Suprapubic skin (tissue), 4 donors: ENCODE measurements around the gene NOTO. TPM values are rescaled to one million over a fixed set of nuclear protein-coding genes. Genes with fewer than 3 reads are reported as not detected.

ENCODE experiments used
- DNase-seq, 2 donors: peaks; one replicate each; pipeline ENCODE4 v3.0.0-alpha.2; 2019; ENCODE audit warnings: low spot score in 2 of 2
- H3K27ac ChIP-seq: fragments of 200-600 bp; sonication (generic); one replicate; pipeline ENCODE4 v1.5.1; 2019
- H3K27me3 ChIP-seq: fragments of 200-600 bp; sonication (generic); one replicate; pipeline ENCODE4 v1.5.1; 2019
- H3K36me3 ChIP-seq: fragments of 200-600 bp; sonication (generic); one replicate; pipeline ENCODE4 v1.5.1; 2019
- H3K4me1 ChIP-seq: fragments of 200-600 bp; sonication (generic); one replicate; pipeline ENCODE4 v1.5.1; 2019
- H3K4me3 ChIP-seq: fragments of 200-600 bp; sonication (generic); one replicate; pipeline ENCODE4 v1.5.1; 2019; ENCODE audit warnings: mild to moderate bottlenecking
- H3K9me3 ChIP-seq: fragments of 200-600 bp; sonication (generic); one replicate; pipeline ENCODE4 v1.5.1; 2019
- CTCF ChIP-seq, 2 donors: fragments of 200-600 bp in 1 of 2; fragments of 450-650 bp in 1 of 2; sonication (generic) in 1 of 2; IDR thresholded peaks; one replicate each; pipeline ENCODE4 v1.5.1; 2016 to 2019; ENCODE audit warnings: antibody characterized with exemption in 2 of 2, mild to moderate bottlenecking in 1 of 2, moderate library complexity in 1 of 2
- EP300 ChIP-seq: sonication (generic); formaldehyde crosslinking; IDR thresholded peaks from one replicate; pipeline ENCODE4 v1.6.1; 2017; ENCODE audit warnings: antibody characterized with exemption
- POLR2A ChIP-seq, 2 donors: fragments of 450-650 bp; IDR thresholded peaks; one replicate each; pipeline ENCODE4 v1.6.1; 2017; ENCODE audit warnings: antibody characterized with exemption in 2 of 2, mild to moderate bottlenecking in 2 of 2, moderate library complexity in 2 of 2
- POLR2AphosphoS5 ChIP-seq, 3 donors: sonication (generic); formaldehyde crosslinking; IDR thresholded peaks; one replicate each; pipeline ENCODE4 v1.6.1; 2017; ENCODE audit warnings: antibody characterized with exemption in 3 of 3
- WGBS: methylation state at CpG from one replicate; pipeline ENCODE4 v1.1.5; 2018; 5-methylcytosine and 5-hydroxymethylcytosine counted together
- total RNA-seq, 4 donors: library from RNA; depleted of rRNA; stranded (reverse); fragments of >200 nt; gene quantifications; one replicate each; pipeline ENCODE4 v1.1.0, GENCODE V29; 2016

NOTO gene
- total RNA-seq, 4 donors from 2014 or later, result not detected

- Histone ChIP-seq H3K27ac (no peak overlapping the region), H3K36me3 (peaks cover 71% of the 10 kb centered on the region), H3K27me3 (no peaks in the 10 kb centered on the region), H3K4me1 (no peaks in the 10 kb centered on the region), H3K9me3 (no peaks in the 10 kb centered on the region), H3K4me3 (no peak overlapping the region)
- WGBS, result 68% methylated on average over 17 of the region's 17 CpGs
- TF ChIP-seq EP300 (no peak), POLR2AphosphoS5 (IDR thresholded peaks at IDR 0.05) (no peak), POLR2A (IDR thresholded peaks at IDR 0.05) (no peak), CTCF (IDR thresholded peaks at IDR 0.05) (no peak)
- no peak for DNase-seq
Observed at GRCh38 chr2:73252238-73253027, 50.1 kb downstream of the NOTO start.

- WGBS, result 52% methylated on average over 2 of the region's 2 CpGs
- H3K27me3 ChIP-seq, result no peaks in the 10 kb centered on the region
- H3K4me1 ChIP-seq, result no peaks in the 10 kb centered on the region
- no peak overlapping the region for H3K4me3 ChIP-seq
- peaks cover 61% of the 10 kb centered on the region for H3K36me3 ChIP-seq
- H3K27ac ChIP-seq, result no peak overlapping the region
- DNase-seq, result no peak
- TF ChIP-seq EP300 (no peak), POLR2AphosphoS5 (IDR thresholded peaks at IDR 0.05) (no peak), CTCF (IDR thresholded peaks at IDR 0.05) (no peak), POLR2A (IDR thresholded peaks at IDR 0.05) (no peak)
- H3K9me3 ChIP-seq, result no peaks in the 10 kb centered on the region
Observed at GRCh38 chr2:73253400-73253799, 51.0 kb downstream of the NOTO start.

- TF ChIP-seq POLR2A (IDR thresholded peaks at IDR 0.05) (no peak), POLR2AphosphoS5 (IDR thresholded peaks at IDR 0.05) (no peak), EP300 (no peak), CTCF (IDR thresholded peaks at IDR 0.05) (no peak)
- Histone ChIP-seq H3K9me3 (no peaks in the 10 kb centered on the region), H3K27ac (no peak overlapping the region), H3K36me3 (peaks cover 58% of the 10 kb centered on the region), H3K4me3 (no peak overlapping the region), H3K27me3 (no peaks in the 10 kb centered on the region), H3K4me1 (no peaks in the 10 kb centered on the region)
- WGBS, result 86% methylated on average over 3 of the region's 3 CpGs
- no peak for DNase-seq
Observed at GRCh38 chr2:73253901-73254300, 51.5 kb downstream of the NOTO start.

GRCh38 chr2:73254343-73255006 lies 52.1 kb downstream of the NOTO start:
- Histone ChIP-seq H3K9me3 (no peaks in the 10 kb centered on the region), H3K4me1 (no peaks in the 10 kb centered on the region), H3K4me3 (no peak overlapping the region), H3K27me3 (no peaks in the 10 kb centered on the region), H3K36me3 (peaks cover 53% of the 10 kb centered on the region), H3K27ac (no peak overlapping the region)
- 92% methylated on average over 7 of the region's 7 CpGs for WGBS
- no peak for DNase-seq
- TF ChIP-seq CTCF (IDR thresholded peaks at IDR 0.05) (no peak), EP300 (no peak), POLR2A (IDR thresholded peaks at IDR 0.05) (no peak), POLR2AphosphoS5 (IDR thresholded peaks at IDR 0.05) (no peak)

- H3K27ac ChIP-seq, result no peak overlapping the region
- H3K9me3 ChIP-seq, result no peaks in the 10 kb centered on the region
- no peaks in the 10 kb centered on the region for H3K4me1 ChIP-seq
- WGBS, result 52% methylated on average over 3 of the region's 4 CpGs
- no peaks in the 10 kb centered on the region for H3K27me3 ChIP-seq
- no peak for TF ChIP-seq CTCF (IDR thresholded peaks at IDR 0.05)
- no peak for TF ChIP-seq EP300
- no peak for TF ChIP-seq POLR2A (IDR thresholded peaks at IDR 0.05)
- TF ChIP-seq POLR2AphosphoS5 (IDR thresholded peaks at IDR 0.05), result no peak
- no peak overlapping the region for H3K4me3 ChIP-seq
- peaks cover 47% of the 10 kb centered on the region for H3K36me3 ChIP-seq
- no peak for DNase-seq
Observed at GRCh38 chr2:73255007-73255644, 52.8 kb downstream of the NOTO start.
